ENCODE measurements around the gene LYG2. TPM values are rescaled to one million over a fixed set of nuclear protein-coding genes. Genes with fewer than 3 reads are reported as not detected.
"Not testable (repeated sequence)": the region's sequence is repeated elsewhere in the genome, so short reads cannot be mapped to it uniquely, and the experiment has no call there.

LYG2 gene
- 0.07 TPM in 1 of 2 replicates, not detected in the other for polyA plus RNA-seq (2013)

- no peak within 1 kb of the TSS for H2AFZ ChIP-seq (ENCODE audit: insufficient read depth, low read length, poor library complexity)
- H2BK5ac ChIP-seq (ENCODE audit: low read depth, low read length, poor library complexity), result no peak within 1 kb of the TSS
- no peaks in the 10 kb centered on the region for H3K79me2 ChIP-seq (ENCODE audit: control insufficient read depth, insufficient read depth, low read length, poor library complexity)
- no peak within 1 kb of the TSS for H4K91ac ChIP-seq (ENCODE audit: low read depth, low read length)
- no peak within 1 kb of the TSS for H3K27ac ChIP-seq (ENCODE audit: low read depth, low read length)
- no peak for DNase-seq
- H4K12ac ChIP-seq (ENCODE audit: low read depth, low read length), result no peak within 1 kb of the TSS
- H3K36me3 ChIP-seq (ENCODE audit: control insufficient read depth in 1 of 2, insufficient read depth in 2 of 2, low read length in 2 of 2), result no peaks in the 10 kb centered on the region
- H3K4me2 ChIP-seq (ENCODE audit: low read length), result peak within 1 kb of the TSS; percentile 5
- H3K4me3 ChIP-seq (ENCODE audit: low read depth, low read length), result no peak within 1 kb of the TSS
- H3K79me1 ChIP-seq (ENCODE audit: low read length), result no peaks in the 10 kb centered on the region
- H3K9ac ChIP-seq (ENCODE audit: low read length), result peak within 1 kb of the TSS; percentile 21
- H3K27me3 ChIP-seq (ENCODE audit: insufficient read depth, low read length), result no peaks in the 10 kb centered on the region
- H3K9me3 ChIP-seq (ENCODE audit: insufficient read depth, low read depth, low read length), result peaks cover 3% of the 10 kb centered on the region
- no CpG with 5 or more reads among the region's 7 CpGs for WGBS (ENCODE audit: extremely low coverage, insufficient coverage, insufficient read length)
- H2BK120ac ChIP-seq (ENCODE audit: insufficient read depth, low read length, poor library complexity), result no peak within 1 kb of the TSS
- no peak within 1 kb of the TSS for H2BK12ac ChIP-seq (ENCODE audit: low read length)
- no peaks in the 10 kb centered on the region for H3K4me1 ChIP-seq (ENCODE audit: control insufficient read depth in 1 of 2, insufficient read depth in 2 of 2, low read length in 2 of 2)
- H3K4ac ChIP-seq (ENCODE audit: low read depth, low read length), result no peak within 1 kb of the TSS
- peak within 1 kb of the TSS; percentile 24 for H4K8ac ChIP-seq (ENCODE audit: low read depth, low read length)
- peak within 1 kb of the TSS; percentile 30 for H3K23ac ChIP-seq (ENCODE audit: low read length)
- H3K14ac ChIP-seq (ENCODE audit: low read length), result no peak within 1 kb of the TSS
- no peak within 1 kb of the TSS for H2AK5ac ChIP-seq (ENCODE audit: low read length)
- H3K18ac ChIP-seq (ENCODE audit: low read length), result no peak within 1 kb of the TSS
Observed at GRCh38 chr2:99255491-99256318, at the start of gene LYG2. LYG2 (minus strand) TSS chr2:99255666; CDS start chr2:99254260, 1,406 bp downstream.

- not testable (repeated sequence) for H3K4me1 ChIP-seq (ENCODE audit: control insufficient read depth in 1 of 2, insufficient read depth in 2 of 2, low read length in 2 of 2); DNase-seq
- WGBS (ENCODE audit: extremely low coverage, insufficient coverage, insufficient read length), result no CpG with 5 or more reads among the region's 2 CpGs
Observed at GRCh38 chr2:99301097-99301496, 45.6 kb upstream of the LYG2 start, which contains the start of gene LYG1. LYG1 (minus strand) TSS chr2:99301197; CDS start chr2:99295670, 5,527 bp downstream.

GRCh38 chr2:99299580-99299979 lies 44.1 kb upstream of the LYG2 start:
- Histone ChIP-seq H3K18ac (ENCODE audit: low read length) (no peak overlapping the region), H3K27me3 (ENCODE audit: insufficient read depth, low read length) (no peaks in the 10 kb centered on the region), H3K23ac (ENCODE audit: low read length) (no peak overlapping the region), H3K14ac (ENCODE audit: low read length) (no peak overlapping the region), H3K27ac (ENCODE audit: low read depth, low read length) (no peak overlapping the region), H4K8ac (ENCODE audit: low read depth, low read length) (no peak overlapping the region), H3K36me3 (ENCODE audit: control insufficient read depth in 1 of 2, insufficient read depth in 2 of 2, low read length in 2 of 2) (no peaks in the 10 kb centered on the region), H3K4me3 (ENCODE audit: low read depth, low read length) (no peak overlapping the region), H3K4ac (ENCODE audit: low read depth, low read length) (no peak overlapping the region), H2AK5ac (ENCODE audit: low read length) (no peak overlapping the region), H2BK120ac (ENCODE audit: insufficient read depth, low read length, poor library complexity) (no peak overlapping the region), H3K4me1 (ENCODE audit: control insufficient read depth in 1 of 2, insufficient read depth in 2 of 2, low read length in 2 of 2) (no peaks in the 10 kb centered on the region), H4K12ac (ENCODE audit: low read depth, low read length) (no peak overlapping the region), H2BK12ac (ENCODE audit: low read length) (no peak overlapping the region), H2BK5ac (ENCODE audit: low read depth, low read length, poor library complexity) (no peak overlapping the region), H3K79me1 (ENCODE audit: low read length) (no peaks in the 10 kb centered on the region), H4K91ac (ENCODE audit: low read depth, low read length) (no peak overlapping the region), H3K9me3 (ENCODE audit: insufficient read depth, low read depth, low read length) (no peaks in the 10 kb centered on the region), H2AFZ (ENCODE audit: insufficient read depth, low read length, poor library complexity) (no peak overlapping the region), H3K79me2 (ENCODE audit: control insufficient read depth, insufficient read depth, low read length, poor library complexity) (no peaks in the 10 kb centered on the region), H3K9ac (ENCODE audit: low read length) (no peak overlapping the region), H3K4me2 (ENCODE audit: low read length) (no peak overlapping the region)
- WGBS (ENCODE audit: extremely low coverage, insufficient coverage, insufficient read length), result 100% methylated on average over 2 of the region's 7 CpGs
- DNase-seq, result no peak

More at GRCh38 chr2:99301097-99301496, 45.6 kb upstream of the LYG2 start, which contains the start of gene LYG1:
- not testable (repeated sequence) for H3K14ac ChIP-seq (ENCODE audit: low read length); H3K36me3 ChIP-seq (ENCODE audit: control insufficient read depth in 1 of 2, insufficient read depth in 2 of 2, low read length in 2 of 2); H3K9ac ChIP-seq (ENCODE audit: low read length); H4K91ac ChIP-seq (ENCODE audit: low read depth, low read length); H3K9me3 ChIP-seq (ENCODE audit: insufficient read depth, low read depth, low read length); H3K4me3 ChIP-seq (ENCODE audit: low read depth, low read length); H3K4me2 ChIP-seq (ENCODE audit: low read length); H3K27me3 ChIP-seq (ENCODE audit: insufficient read depth, low read length); H3K79me2 ChIP-seq (ENCODE audit: control insufficient read depth, insufficient read depth, low read length, poor library complexity); H4K12ac ChIP-seq (ENCODE audit: low read depth, low read length); H2AK5ac ChIP-seq (ENCODE audit: low read length); H3K18ac ChIP-seq (ENCODE audit: low read length); H3K23ac ChIP-seq (ENCODE audit: low read length); H2AFZ ChIP-seq (ENCODE audit: insufficient read depth, low read length, poor library complexity); H3K4ac ChIP-seq (ENCODE audit: low read depth, low read length); H2BK12ac ChIP-seq (ENCODE audit: low read length); H2BK5ac ChIP-seq (ENCODE audit: low read depth, low read length, poor library complexity); H4K8ac ChIP-seq (ENCODE audit: low read depth, low read length); H2BK120ac ChIP-seq (ENCODE audit: insufficient read depth, low read length, poor library complexity); H3K79me1 ChIP-seq (ENCODE audit: low read length); H3K27ac ChIP-seq (ENCODE audit: low read depth, low read length)

GRCh38 chr2:99297994-99298393 lies 42.5 kb upstream of the LYG2 start:
- H3K4me1 ChIP-seq (ENCODE audit: control insufficient read depth in 1 of 2, insufficient read depth in 2 of 2, low read length in 2 of 2), result no peaks in the 10 kb centered on the region
- H3K79me1 ChIP-seq (ENCODE audit: low read length), result no peaks in the 10 kb centered on the region
- no peak overlapping the region for H4K12ac ChIP-seq (ENCODE audit: low read depth, low read length)
- no peak overlapping the region for H3K4me3 ChIP-seq (ENCODE audit: low read depth, low read length)
- no peak overlapping the region for H3K4me2 ChIP-seq (ENCODE audit: low read length)
- no peak overlapping the region for H2AK5ac ChIP-seq (ENCODE audit: low read length)
- H3K9ac ChIP-seq (ENCODE audit: low read length), result no peak overlapping the region
- no peak overlapping the region for H2BK5ac ChIP-seq (ENCODE audit: low read depth, low read length, poor library complexity)
- no peak overlapping the region for H4K8ac ChIP-seq (ENCODE audit: low read depth, low read length)
- no peak overlapping the region for H2BK120ac ChIP-seq (ENCODE audit: insufficient read depth, low read length, poor library complexity)
- H3K36me3 ChIP-seq (ENCODE audit: control insufficient read depth in 1 of 2, insufficient read depth in 2 of 2, low read length in 2 of 2), result no peaks in the 10 kb centered on the region
- H3K14ac ChIP-seq (ENCODE audit: low read length), result no peak overlapping the region
- no peak overlapping the region for H3K23ac ChIP-seq (ENCODE audit: low read length)
- H3K27ac ChIP-seq (ENCODE audit: low read depth, low read length), result no peak overlapping the region
- no peaks in the 10 kb centered on the region for H3K79me2 ChIP-seq (ENCODE audit: control insufficient read depth, insufficient read depth, low read length, poor library complexity)
- no peak overlapping the region for H2BK12ac ChIP-seq (ENCODE audit: low read length)
- no CpG with 5 or more reads among the region's 2 CpGs for WGBS (ENCODE audit: extremely low coverage, insufficient coverage, insufficient read length)
- H3K9me3 ChIP-seq (ENCODE audit: insufficient read depth, low read depth, low read length), result no peaks in the 10 kb centered on the region
- no peak overlapping the region for H3K18ac ChIP-seq (ENCODE audit: low read length)
- no peaks in the 10 kb centered on the region for H3K27me3 ChIP-seq (ENCODE audit: insufficient read depth, low read length)
- no peak for DNase-seq
- no peak overlapping the region for H2AFZ ChIP-seq (ENCODE audit: insufficient read depth, low read length, poor library complexity)
- no peak overlapping the region for H4K91ac ChIP-seq (ENCODE audit: low read depth, low read length)
- no peak overlapping the region for H3K4ac ChIP-seq (ENCODE audit: low read depth, low read length)

All from trophoblast cell (in vitro differentiated cells and primary cell).